ENCODE measurements around the gene XPNPEP2. TPM values are rescaled to one million over a fixed set of nuclear protein-coding genes. Genes with fewer than 3 reads are reported as not detected.

The XPNPEP2 gene
- total and polyA plus RNA-seq, 4 donors = 0.19 to 23.0 (median 4.9) TPM

- H3K27ac ChIP-seq (ENCODE audit: low read depth in 1 of 2, low read length in 2 of 2) = peak overlapping the region; percentile 29 to 56
- 88% methylated on average over 7 of the region's 7 CpGs for WGBS
- peak overlapping the region in 1 of 3 donors; percentile 14 for H3K4me3 ChIP-seq (ENCODE audit: low read depth in 1 of 3, low read length in 3 of 3)
Observed at GRCh38 chrX:129779086-129779672, 40.4 kb downstream of the XPNPEP2 start.

GRCh38 chrX:129779747-129780146, 41.0 kb downstream of the XPNPEP2 start, which contains the start of gene SASH3:
TSS of gene SASH3 (plus strand) at chrX:129779949. CDS start at chrX:129780098, 149 bp downstream.
- Histone ChIP-seq H3K36me3 (ENCODE audit: control insufficient read depth in 4 of 4, insufficient read depth in 3 of 4, low read depth in 1 of 4, low read length in 3 of 4) (no peaks in the 10 kb centered on the region), H3K9me3 (ENCODE audit: control insufficient read depth in 4 of 4, low read length in 3 of 4) (no peaks in the 10 kb centered on the region), H3K9ac (ENCODE audit: low read depth in 1 of 2, low read length in 2 of 2) (peak within 1 kb of the TSS in 1 of 2 donors; percentile 39), H3K27ac (ENCODE audit: low read depth in 1 of 2, low read length in 2 of 2) (peak within 1 kb of the TSS; percentile 56 to 58), H3K27me3 (ENCODE audit: control insufficient read depth in 4 of 4, insufficient read depth in 4 of 4, low read length in 3 of 4) (no peaks in the 10 kb centered on the region), H3K4me3 (ENCODE audit: low read depth in 1 of 3, low read length in 3 of 3) (peak within 1 kb of the TSS in 2 of 3 donors; percentile 19 to 30), H3K4me1 (ENCODE audit: control insufficient read depth in 4 of 4, insufficient read depth in 4 of 4, low read length in 3 of 4) (peaks cover 0 to 11% (median 3%) of the 10 kb centered on the region in 4 donors)
- TF ChIP-seq, protein P1, sequence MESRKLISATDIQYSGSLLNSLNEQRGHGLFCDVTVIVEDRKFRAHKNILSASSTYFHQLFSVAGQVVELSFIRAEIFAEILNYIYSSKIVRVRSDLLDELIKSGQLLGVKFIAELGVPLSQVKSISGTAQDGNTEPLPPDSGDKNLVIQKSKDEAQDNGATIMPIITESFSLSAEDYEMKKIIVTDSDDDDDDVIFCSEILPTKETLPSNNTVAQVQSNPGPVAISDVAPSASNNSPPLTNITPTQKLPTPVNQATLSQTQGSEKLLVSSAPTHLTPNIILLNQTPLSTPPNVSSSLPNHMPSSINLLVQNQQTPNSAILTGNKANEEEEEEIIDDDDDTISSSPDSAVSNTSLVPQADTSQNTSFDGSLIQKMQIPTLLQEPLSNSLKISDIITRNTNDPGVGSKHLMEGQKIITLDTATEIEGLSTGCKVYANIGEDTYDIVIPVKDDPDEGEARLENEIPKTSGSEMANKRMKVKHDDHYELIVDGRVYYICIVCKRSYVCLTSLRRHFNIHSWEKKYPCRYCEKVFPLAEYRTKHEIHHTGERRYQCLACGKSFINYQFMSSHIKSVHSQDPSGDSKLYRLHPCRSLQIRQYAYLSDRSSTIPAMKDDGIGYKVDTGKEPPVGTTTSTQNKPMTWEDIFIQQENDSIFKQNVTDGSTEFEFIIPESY (IDR thresholded peaks at IDR 0.05) = no peak
- TF ChIP-seq GABPA (IDR thresholded peaks at IDR 0.05 in 1 of 2, conservative IDR thresholded peaks at IDR 0.05 in 1 of 2) (no peak), JUND (IDR thresholded peaks at IDR 0.05) (no peak), TAF1 (conservative IDR thresholded peaks at IDR 0.05) (no peak), HNF4A (conservative IDR thresholded peaks at IDR 0.05) (no peak), FOXA2 (IDR thresholded peaks at IDR 0.05) (no peak), MAX (IDR thresholded peaks at IDR 0.05) (no peak), SP1 (IDR thresholded peaks at IDR 0.05) (no peak), NR2F2 (IDR thresholded peaks at IDR 0.05) (no peak)
- TF ChIP-seq, protein P2, sequence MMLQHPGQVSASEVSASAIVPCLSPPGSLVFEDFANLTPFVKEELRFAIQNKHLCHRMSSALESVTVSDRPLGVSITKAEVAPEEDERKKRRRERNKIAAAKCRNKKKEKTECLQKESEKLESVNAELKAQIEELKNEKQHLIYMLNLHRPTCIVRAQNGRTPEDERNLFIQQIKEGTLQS (IDR thresholded peaks at IDR 0.05) = no peak
- TF ChIP-seq, protein P3, sequence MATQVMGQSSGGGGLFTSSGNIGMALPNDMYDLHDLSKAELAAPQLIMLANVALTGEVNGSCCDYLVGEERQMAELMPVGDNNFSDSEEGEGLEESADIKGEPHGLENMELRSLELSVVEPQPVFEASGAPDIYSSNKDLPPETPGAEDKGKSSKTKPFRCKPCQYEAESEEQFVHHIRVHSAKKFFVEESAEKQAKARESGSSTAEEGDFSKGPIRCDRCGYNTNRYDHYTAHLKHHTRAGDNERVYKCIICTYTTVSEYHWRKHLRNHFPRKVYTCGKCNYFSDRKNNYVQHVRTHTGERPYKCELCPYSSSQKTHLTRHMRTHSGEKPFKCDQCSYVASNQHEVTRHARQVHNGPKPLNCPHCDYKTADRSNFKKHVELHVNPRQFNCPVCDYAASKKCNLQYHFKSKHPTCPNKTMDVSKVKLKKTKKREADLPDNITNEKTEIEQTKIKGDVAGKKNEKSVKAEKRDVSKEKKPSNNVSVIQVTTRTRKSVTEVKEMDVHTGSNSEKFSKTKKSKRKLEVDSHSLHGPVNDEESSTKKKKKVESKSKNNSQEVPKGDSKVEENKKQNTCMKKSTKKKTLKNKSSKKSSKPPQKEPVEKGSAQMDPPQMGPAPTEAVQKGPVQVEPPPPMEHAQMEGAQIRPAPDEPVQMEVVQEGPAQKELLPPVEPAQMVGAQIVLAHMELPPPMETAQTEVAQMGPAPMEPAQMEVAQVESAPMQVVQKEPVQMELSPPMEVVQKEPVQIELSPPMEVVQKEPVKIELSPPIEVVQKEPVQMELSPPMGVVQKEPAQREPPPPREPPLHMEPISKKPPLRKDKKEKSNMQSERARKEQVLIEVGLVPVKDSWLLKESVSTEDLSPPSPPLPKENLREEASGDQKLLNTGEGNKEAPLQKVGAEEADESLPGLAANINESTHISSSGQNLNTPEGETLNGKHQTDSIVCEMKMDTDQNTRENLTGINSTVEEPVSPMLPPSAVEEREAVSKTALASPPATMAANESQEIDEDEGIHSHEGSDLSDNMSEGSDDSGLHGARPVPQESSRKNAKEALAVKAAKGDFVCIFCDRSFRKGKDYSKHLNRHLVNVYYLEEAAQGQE (IDR thresholded peaks at IDR 0.05) = no peak
- no peak for DNase-seq (ENCODE audit: low spot score)
- WGBS = 73% methylated on average over 13 of the region's 13 CpGs

More at GRCh38 chrX:129779086-129779672, 40.4 kb downstream of the XPNPEP2 start:
- Histone ChIP-seq H3K4me1 (ENCODE audit: control insufficient read depth in 4 of 4, insufficient read depth in 4 of 4, low read length in 3 of 4) (peaks cover 0 to 11% (median 3%) of the 10 kb centered on the region in 4 donors), H3K36me3 (ENCODE audit: control insufficient read depth in 4 of 4, insufficient read depth in 3 of 4, low read depth in 1 of 4, low read length in 3 of 4) (no peaks in the 10 kb centered on the region), H3K27me3 (ENCODE audit: control insufficient read depth in 4 of 4, insufficient read depth in 4 of 4, low read length in 3 of 4) (no peaks in the 10 kb centered on the region), H3K9ac (ENCODE audit: low read depth in 1 of 2, low read length in 2 of 2) (no peak overlapping the region), H3K9me3 (ENCODE audit: control insufficient read depth in 4 of 4, low read length in 3 of 4) (no peaks in the 10 kb centered on the region)
- no peak for DNase-seq (ENCODE audit: low spot score)
- TF ChIP-seq, protein P1 (IDR thresholded peaks at IDR 0.05) = no peak
- TF ChIP-seq TAF1 (conservative IDR thresholded peaks at IDR 0.05) = no peak

Data from liver (tissue), 9 donors.